HG03457 (cell line): ENCODE data around the gene YTHDC2.

Experiments used
- ATAC-seq: cut with Tn5 transposase; IDR thresholded peaks from one replicate; pipeline ENCODE4 v1.9.1; 2021; ENCODE audit warnings: moderate number of reproducible peaks; ENCODE audit not compliant: unreplicated experiment

YTHDC2 gene

GRCh38 chr5:113513384-113514288 is at the start of gene YTHDC2:
Gene YTHDC2 (plus strand): TSS chr5:113513694. CDS start chr5:113513896, 202 bp downstream.
- ATAC-seq = peak; percentile 98

DNA sequence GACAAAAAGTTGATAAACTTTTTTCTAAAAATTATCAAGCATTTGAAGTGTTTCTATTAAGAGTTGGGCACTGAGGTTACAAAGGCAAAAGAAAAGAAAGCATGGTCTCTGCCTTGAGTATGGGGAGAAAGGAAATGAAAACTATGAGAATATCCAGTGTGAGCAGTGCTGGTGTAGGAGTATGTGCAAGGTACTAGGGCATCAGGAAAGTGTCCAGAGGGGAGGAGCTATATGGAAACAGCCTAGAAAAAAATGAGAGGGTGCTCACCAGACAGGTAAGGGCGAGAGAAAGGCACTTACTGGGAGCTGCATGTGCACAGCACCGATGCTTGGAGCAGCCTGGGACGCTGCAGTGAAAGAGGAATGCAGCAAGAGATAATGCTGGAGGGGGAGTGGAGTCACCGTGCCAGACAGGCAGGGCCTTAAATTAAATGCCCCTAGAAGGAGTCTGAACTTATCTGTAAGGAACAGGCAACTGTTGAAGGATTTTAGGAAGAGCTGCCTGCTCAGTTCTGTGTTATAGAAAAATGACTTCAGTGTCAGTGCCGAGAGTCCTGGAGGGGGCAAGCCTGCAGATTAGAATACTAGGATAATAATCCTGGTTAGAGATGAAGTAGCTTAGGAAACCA is 39.3 kb upstream of the YTHDC2 start:
- no peak for ATAC-seq

DNA sequence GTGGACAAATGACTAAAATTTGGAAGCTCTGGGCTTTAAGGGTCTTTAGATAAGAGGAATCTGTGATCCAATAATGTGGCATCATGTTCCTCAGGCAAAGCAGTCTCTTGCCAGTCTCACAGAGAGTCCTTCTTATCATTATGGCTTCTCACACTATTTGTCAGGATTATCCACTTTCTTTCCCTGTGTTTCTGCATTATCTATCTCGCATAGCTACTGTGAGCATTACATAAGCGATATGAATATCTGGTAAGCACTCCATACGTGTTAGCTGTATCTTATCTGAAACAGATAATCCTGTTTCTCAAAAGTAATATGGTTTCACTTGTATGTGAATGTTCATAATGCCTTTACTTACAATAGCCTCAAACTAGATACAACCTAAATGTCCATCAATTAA is 34.8 kb upstream of the YTHDC2 start:
- no peak for ATAC-seq

- no peak for ATAC-seq
These were observed 33.3 kb upstream of the YTHDC2 start for GRCh38 chr5:113480243-113480642.

DNA sequence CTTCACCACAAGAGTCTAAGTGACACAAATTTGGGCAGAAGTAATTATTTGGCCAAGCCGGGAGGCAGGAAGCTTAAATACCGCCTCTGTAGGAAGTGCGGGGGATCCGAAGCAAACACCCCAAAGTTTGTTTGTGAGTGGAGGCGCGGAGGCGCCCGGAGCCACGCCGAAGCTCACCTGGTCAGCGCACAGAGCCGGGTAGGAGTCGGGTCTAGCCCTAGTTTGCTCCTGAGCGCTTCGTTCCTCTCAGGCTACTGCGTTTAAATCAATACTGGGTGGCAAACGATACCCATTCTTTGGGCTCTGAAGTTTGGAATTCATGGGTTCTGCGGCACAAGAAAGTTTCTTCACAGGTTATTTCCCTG is 26.1 kb upstream of the YTHDC2 start:
- no peak for ATAC-seq

DNA sequence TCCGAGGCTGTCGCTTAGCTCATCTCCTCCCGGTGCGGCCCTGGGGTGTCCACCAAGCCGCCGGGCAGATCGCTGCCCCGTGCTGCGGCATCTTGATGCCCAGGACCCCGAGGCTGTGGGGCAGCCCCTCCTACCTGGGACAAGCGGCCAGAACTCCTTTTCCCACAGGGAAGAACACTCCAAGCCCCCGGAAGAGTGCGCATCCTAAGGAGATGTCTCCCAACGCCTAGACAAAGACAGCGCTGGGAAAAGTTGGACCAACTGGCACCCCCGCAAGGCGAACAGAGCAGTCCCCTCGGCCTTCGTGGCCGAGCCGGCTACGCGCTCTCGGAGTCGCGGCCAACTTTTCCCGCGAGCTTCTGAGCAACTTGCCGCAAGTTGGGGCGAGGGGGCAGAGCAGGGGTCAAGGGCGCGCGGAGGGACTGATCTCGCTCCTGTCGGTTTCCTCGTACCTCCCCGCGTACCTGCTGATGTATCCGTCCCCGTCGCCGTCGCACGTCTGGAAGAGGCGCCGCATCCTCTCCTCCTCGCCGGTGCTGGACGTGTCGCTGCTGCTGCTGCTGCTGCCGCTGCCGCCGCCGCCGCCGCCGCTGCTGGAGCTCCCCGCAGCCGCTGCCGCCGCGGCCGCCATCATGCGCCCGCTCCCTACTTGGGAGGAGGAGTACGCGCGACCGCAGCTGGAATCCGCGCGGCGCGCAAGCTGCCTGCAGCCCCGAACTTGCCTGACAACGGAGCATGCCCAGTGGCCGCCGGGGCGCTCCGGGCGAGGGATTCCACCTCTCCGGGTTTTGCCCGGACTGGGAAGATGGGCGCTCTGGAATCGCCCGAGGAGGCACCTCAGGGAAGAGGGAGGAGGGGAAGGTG is 25.5 kb upstream of the YTHDC2 start, which contains the start of gene MCC:
Gene MCC (minus strand): TSS at position 673 of the 864 bp plus-strand sequence.
- ATAC-seq = no peak

GRCh38 chr5:113488645-113489184 is 24.8 kb upstream of the YTHDC2 start:
- no peak for ATAC-seq

DNA sequence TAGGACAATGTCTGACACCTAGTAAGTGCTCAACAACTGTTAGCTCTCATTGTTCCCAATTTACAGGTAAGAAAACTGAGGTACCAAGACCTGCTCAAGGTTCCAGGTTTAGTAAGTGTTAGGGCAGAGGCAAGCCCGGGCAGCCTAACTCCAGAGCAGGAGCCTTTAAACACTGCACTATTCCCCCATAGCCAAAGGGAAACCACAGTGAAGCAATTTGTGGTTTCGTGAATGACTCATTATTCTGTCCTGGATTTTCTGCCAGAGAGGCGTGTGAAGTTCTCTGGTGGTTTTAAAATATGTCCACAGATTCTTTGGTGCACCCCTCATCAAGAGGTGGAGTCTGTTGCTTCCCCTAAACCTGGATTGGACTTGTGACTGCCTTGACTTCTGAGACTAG is 24.2 kb upstream of the YTHDC2 start:
- ATAC-seq = peak; percentile 84

GRCh38 chr5:113490317-113490716 is 23.2 kb upstream of the YTHDC2 start:
- no peak for ATAC-seq

DNA sequence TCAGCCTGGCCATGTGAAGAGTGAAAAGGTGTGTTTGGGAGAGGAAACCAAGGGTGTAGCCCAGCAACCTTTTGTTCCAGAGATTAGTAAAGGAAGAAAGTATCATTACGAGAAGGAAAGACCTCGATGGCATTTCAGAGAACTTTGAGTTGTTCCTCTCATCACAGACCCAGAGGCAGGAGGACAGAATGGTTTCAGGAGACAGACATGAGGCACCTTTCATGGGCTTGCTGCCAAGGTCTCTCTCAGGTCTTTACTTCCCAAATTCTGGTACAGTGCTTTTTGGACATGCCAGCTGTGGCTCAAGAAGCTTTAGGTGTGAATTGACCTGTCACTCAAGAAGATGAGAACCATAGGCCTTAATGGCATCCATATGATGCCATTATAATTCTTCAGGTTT is 22.5 kb upstream of the YTHDC2 start:
- no peak for ATAC-seq

GRCh38 chr5:113493446-113493845 is 20.0 kb upstream of the YTHDC2 start:
- ATAC-seq = no peak

DNA sequence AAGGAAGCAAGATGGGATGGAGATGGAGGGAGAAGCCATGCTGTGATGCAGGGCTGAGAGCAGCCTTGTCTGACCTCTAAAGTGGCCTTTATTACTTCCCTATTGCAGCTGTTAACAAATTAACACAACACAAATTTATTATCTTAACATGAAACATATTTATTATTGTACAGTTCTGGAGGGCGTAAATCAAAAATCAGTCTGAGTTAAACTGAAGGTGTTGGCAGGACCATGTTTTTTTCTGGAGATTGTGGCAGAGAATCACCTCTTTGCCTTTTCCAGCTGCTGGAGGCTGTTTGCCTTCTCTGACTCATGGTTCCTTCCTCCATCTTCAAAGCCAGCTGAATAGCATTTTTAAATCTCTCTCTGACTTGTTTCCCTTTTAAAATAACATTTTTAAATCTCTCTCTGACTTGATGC is 18.1 kb upstream of the YTHDC2 start:
- ATAC-seq = no peak

DNA sequence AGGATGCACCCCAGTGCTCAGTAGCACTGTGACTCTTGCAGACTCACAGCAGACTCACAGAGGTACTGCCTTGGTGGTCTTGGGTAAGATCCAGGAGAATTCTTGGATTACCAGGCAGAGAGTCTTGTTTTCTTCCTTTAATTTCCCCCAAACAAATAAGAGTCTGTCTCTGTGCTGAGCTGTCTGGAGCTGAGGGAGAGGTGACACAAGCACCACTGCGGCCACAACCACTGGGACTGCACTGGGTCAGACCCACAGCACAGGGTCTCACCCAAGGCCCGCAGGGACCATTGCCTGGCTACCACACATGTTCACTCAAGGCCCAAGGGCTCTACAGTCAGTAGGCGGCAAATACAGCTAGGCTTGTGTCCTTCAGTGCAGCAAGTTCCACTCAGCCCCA is 11.4 kb upstream of the YTHDC2 start:
- no peak for ATAC-seq

DNA sequence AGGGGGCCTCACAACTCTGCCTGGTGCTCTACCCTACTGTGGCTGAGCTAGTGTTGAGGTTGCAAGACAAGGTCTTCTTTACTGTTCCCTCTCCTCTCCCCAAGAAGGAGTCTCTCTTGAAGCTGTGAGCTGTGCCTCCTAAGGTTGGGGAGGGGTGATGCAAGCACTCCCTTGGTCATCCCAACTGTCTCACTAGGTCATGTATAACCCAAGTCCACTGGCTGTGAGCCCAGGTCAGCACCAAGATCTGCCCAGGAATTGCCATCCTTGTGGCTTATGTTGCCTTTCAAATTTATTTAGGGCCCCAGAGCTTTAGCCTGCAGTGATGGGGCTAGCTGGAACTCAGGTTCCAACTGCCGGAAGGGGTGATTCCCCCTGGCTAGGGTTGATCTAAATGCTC is 10.3 kb upstream of the YTHDC2 start:
- no peak for ATAC-seq

DNA sequence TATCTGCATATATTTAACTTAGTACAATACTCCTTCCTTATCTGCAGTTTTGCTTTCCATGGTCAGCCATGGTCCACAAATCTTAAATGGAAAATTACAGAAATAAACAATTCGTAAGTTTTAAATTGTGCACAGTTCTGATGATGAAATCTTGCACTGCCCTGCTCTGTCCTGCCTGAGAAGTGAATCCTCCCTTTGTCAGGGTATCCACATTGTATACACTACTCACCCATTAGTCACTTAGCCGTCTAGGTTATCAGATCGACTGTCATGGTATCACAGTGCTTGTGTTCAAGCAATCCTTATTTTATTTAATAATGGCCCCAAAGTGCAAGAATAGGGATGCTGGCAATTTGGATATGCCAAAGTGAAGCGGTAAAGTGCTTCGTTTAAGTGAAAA is 8.3 kb upstream of the YTHDC2 start:
- no peak for ATAC-seq

DNA sequence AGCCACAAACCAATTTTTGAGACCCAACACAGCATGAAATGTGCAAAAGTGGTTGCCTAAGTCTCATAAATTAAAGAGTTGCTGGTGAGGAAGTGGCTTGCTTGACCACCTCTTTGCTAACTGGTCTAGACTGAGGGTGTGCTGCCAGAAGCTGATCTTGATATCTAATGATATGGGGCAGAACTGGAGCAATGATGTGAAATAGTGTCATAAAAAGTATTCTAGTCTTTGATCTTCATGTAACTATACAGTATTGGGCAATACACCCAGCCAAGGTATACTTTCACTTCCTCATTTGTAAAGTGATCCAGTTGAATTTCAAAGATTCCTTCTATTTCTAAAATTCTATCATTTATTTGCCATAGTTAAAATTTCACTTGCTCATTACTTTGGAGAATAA is 5.9 kb upstream of the YTHDC2 start:
- ATAC-seq = no peak

GRCh38 chr5:113508756-113509155 is 4.7 kb upstream of the YTHDC2 start:
- no peak for ATAC-seq

DNA sequence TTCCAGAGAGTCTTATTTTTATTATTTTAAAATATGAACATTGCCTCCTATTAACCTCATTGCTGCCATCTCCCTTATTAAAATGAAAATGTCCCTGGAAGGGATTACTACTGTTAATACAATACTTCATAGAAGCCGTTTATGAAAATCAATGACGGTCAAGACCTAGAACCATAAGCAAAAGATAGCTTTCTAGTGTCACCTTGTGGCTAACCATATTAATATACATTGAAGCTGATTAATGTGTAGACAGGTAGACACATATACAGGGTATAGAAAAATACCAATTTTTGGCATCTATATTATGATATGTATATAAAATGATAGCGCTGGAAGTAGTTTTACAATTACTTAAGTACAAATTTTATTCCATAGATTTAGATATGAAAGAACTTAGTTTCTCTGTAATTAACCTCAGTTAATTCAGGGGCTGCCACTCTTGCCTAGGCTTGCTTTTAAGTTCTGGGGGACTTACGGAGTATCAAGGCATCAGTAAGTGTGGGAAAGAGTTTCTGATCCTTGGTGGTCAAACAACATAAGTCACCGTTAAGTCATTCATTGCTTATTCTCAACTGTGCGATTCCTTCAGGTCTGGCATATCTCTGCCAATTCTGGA is 2.5 kb upstream of the YTHDC2 start:
- ATAC-seq = no peak

DNA sequence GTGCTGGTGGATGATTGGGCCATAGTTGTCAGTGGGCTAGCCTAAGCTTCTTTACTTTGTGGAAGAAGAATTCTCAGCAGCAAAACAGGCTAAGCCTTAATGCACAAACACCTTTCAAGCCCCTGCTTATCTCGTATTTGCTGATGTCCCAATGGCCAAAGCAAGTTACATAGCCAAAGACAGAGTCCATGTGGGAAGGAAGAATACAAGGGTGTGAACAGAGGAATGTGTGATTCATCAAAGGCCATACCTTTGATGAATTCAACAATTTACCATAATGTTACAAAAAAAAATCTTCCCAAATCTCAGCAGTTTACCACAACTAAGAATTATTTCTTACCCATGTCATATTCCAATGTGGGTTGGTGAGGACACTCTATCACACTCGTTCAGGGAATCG is 1.2 kb upstream of the YTHDC2 start:
- no peak for ATAC-seq

DNA sequence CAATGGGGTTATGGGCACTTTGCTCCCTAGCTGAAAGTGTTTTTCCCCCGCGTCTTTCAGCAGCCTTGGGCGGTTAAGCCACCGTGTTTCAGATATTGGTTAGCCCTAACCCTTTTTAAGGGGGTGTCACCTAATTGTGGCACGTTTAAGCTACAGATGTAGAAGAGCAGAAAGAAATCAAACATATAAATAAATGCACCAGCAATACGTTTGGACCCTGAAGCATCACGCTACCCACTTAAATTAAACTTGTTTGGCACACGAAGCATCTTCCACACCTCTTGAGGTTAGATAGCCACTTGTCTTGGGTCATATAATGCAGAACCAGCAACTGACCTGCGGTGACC is 768 bp downstream of the YTHDC2 start:
- ATAC-seq = no peak

GRCh38 chr5:113518884-113519283 is 5.4 kb downstream of the YTHDC2 start:
- ATAC-seq = no peak
